Tibial nerve (tissue), 4 donors: Measurements from ENCODE around the gene ITIH4. TPM values are rescaled to one million over a fixed set of nuclear protein-coding genes. Genes with fewer than 3 reads are reported as not detected.

ENCODE experiments used
- DNase-seq, 2 donors: peaks; one replicate each; pipeline ENCODE4 v3.0.0-alpha.2; 2019; ENCODE audit warnings: low spot score in 2 of 2
- H3K27ac ChIP-seq, 4 donors: fragments of 200-600 bp; sonication (generic) in 3 of 4; one replicate each; pipeline ENCODE4 v1.5.1; 2017 to 2019; ENCODE audit warnings: mild to moderate bottlenecking in 1 of 4
- H3K27me3 ChIP-seq, 2 donors: fragments of 200-600 bp; sonication (generic) in 1 of 2; one replicate each; pipeline versions ENCODE4 v1.5.1 to v1.6.0; 2017 to 2019
- H3K36me3 ChIP-seq, 3 donors: fragments of 200-600 bp; sonication (generic); one replicate each; pipeline ENCODE4 v1.5.1; 2018 to 2019
- H3K4me1 ChIP-seq, 4 donors: fragments of 200-600 bp; sonication (generic) in 3 of 4; one replicate each; pipeline ENCODE4 v1.5.1; 2017 to 2019
- H3K4me3 ChIP-seq, 4 donors: fragments of 200-600 bp; sonication (generic) in 3 of 4; one replicate each; pipeline ENCODE4 v1.5.1; 2017 to 2019; ENCODE audit warnings: mild to moderate bottlenecking in 1 of 4, moderate library complexity in 1 of 4
- H3K9me3 ChIP-seq, 4 donors: fragments of 200-600 bp; sonication (generic) in 3 of 4; one replicate each; pipeline ENCODE4 v1.5.1; 2017 to 2019
- EP300 ChIP-seq, 2 donors: sonication (generic); formaldehyde crosslinking; IDR thresholded peaks; one replicate each; pipeline ENCODE4 v1.6.1; 2017; ENCODE audit warnings: antibody characterized with exemption in 2 of 2, mild to moderate bottlenecking in 1 of 2
- POLR2A ChIP-seq, 2 donors: fragments of 450-650 bp; IDR thresholded peaks; one replicate each; pipeline ENCODE4 v1.6.1; 2017; ENCODE audit warnings: antibody characterized with exemption in 2 of 2, mild to moderate bottlenecking in 2 of 2, moderate library complexity in 2 of 2
- WGBS, 2 donors: methylation state at CpG; one replicate each; pipeline ENCODE4 v1.1.5; 2018; 5-methylcytosine and 5-hydroxymethylcytosine counted together
- total RNA-seq, 4 donors: library from RNA; depleted of rRNA; stranded (reverse); fragments of >200 nt; gene quantifications; one replicate each; pipeline ENCODE4 v1.1.0, GENCODE V29; 2016
- TF ChIP-seq, protein P1 (sequence below), 5 experiments: fragments of 200-600 bp in 3 of 5; fragments of 450-650 bp in 2 of 5; sonication (generic) in 3 of 5; IDR thresholded peaks; one replicate each; pipeline ENCODE4 v1.5.1; 2016 to 2019; ENCODE audit warnings: antibody characterized with exemption in 5 of 5, mild to moderate bottlenecking in 3 of 5, moderate library complexity in 2 of 5

Gene ITIH4
- total RNA-seq, 4 donors from 2014 or later: 5.4 to 24.9 (median 10.1) TPM

DNA sequence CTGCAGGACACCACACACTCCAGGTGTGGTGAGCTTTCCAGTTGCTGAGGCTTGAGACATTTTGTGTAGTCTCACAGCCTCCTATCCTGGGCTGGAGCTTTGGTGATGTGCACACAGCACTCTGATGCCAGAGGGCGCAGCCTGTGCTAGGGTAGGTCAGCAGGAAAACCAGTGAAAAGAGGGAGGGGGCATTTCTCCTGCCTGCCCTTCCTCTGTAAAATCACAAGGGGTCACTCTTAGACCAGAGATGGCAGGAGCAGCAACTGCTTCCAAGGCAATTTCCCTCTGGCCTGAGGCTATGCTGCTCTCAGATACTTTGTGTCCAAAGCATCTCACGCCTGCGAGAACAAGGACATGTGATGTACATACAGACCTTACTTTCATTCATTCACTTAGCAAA lies 20.9 kb upstream of the ITIH4 start:
- TF ChIP-seq POLR2A (IDR thresholded peaks at IDR 0.05) (no peak), EP300 (IDR thresholded peaks at IDR 0.05) (no peak)
- TF ChIP-seq, protein P1, sequence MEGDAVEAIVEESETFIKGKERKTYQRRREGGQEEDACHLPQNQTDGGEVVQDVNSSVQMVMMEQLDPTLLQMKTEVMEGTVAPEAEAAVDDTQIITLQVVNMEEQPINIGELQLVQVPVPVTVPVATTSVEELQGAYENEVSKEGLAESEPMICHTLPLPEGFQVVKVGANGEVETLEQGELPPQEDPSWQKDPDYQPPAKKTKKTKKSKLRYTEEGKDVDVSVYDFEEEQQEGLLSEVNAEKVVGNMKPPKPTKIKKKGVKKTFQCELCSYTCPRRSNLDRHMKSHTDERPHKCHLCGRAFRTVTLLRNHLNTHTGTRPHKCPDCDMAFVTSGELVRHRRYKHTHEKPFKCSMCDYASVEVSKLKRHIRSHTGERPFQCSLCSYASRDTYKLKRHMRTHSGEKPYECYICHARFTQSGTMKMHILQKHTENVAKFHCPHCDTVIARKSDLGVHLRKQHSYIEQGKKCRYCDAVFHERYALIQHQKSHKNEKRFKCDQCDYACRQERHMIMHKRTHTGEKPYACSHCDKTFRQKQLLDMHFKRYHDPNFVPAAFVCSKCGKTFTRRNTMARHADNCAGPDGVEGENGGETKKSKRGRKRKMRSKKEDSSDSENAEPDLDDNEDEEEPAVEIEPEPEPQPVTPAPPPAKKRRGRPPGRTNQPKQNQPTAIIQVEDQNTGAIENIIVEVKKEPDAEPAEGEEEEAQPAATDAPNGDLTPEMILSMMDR (IDR thresholded peaks at IDR 0.05): peak; percentile 25 to 58 (median 31)
- no peak for DNase-seq
- H3K9me3 ChIP-seq: no peaks in the 10 kb centered on the region
- H3K4me1 ChIP-seq: peaks cover 0 to 5% (median 0%) of the 10 kb centered on the region in 4 donors
- H3K4me3 ChIP-seq: no peak overlapping the region
- H3K27me3 ChIP-seq: no peaks in the 10 kb centered on the region
- 60 to 70% methylated on average over 3 of the region's 3 CpGs for WGBS, 2 donors
- H3K27ac ChIP-seq: no peak overlapping the region
- H3K36me3 ChIP-seq: peaks cover 0 to 91% (median 11%) of the 10 kb centered on the region in 3 donors

DNA sequence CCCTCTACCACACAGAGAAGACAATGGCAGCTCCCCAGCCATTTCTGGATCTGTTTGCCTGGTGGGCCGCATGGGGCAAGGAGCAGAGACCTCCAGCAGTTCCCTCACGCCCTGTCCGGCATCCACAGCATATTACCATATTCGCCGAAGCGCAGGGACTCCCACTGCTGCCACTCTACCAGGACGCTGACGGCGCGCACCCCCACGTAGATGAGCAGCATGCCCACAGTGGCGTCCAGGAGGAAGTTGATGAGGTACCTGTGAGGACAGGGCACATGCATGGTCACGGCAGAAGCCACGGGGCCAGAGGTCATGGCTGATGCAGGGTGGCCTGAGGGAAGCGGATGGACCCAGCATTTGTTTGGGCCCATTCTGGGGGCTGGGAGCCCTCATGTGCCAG lies 19.2 kb upstream of the ITIH4 start:
- TF ChIP-seq POLR2A (IDR thresholded peaks at IDR 0.05) (no peak), EP300 (IDR thresholded peaks at IDR 0.05) (no peak)
- TF ChIP-seq, protein P1 (IDR thresholded peaks at IDR 0.05): no peak
- Histone ChIP-seq H3K4me3 (no peak overlapping the region), H3K9me3 (no peaks in the 10 kb centered on the region), H3K27ac (peak overlapping the region in 2 of 4 donors; percentile 60 to 63), H3K36me3 (peaks cover 0 to 76% (median 11%) of the 10 kb centered on the region in 3 donors), H3K27me3 (no peaks in the 10 kb centered on the region), H3K4me1 (peaks cover 0 to 22% (median 5%) of the 10 kb centered on the region in 4 donors)
- DNase-seq: no peak
- WGBS, 2 donors: 96 to 97% methylated on average over 15 of the region's 15 CpGs

DNA sequence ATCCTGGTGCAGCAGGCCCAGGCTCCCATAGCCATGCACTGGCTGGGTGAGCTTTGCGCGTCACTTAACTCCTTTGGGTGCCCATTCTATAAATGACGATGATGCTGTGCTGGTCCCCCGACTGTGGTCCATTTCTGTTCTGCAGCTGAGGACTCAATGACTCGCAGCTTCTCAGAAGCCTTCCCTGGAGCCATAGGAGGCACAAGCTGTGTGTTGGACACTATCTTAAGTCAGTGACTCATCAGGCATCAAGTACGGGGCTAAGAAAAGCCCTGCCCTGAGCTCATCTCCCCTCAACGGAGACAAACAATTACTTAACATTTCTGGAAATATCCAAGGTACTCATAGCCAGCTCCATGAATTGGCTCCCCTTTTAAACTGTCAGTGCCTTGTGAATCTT lies 18.1 kb upstream of the ITIH4 start:
- Histone ChIP-seq H3K27ac (peak overlapping the region in 2 of 4 donors; percentile 63 to 85), H3K9me3 (no peaks in the 10 kb centered on the region), H3K36me3 (peaks cover 0 to 72% (median 11%) of the 10 kb centered on the region in 3 donors), H3K4me3 (no peak overlapping the region), H3K27me3 (no peaks in the 10 kb centered on the region), H3K4me1 (peaks cover 0 to 32% (median 9%) of the 10 kb centered on the region in 4 donors)
- TF ChIP-seq POLR2A (IDR thresholded peaks at IDR 0.05) (no peak), EP300 (IDR thresholded peaks at IDR 0.05) (no peak)
- TF ChIP-seq, protein P1 (IDR thresholded peaks at IDR 0.05): no peak
- 82 to 93% methylated on average over 6 of the region's 7 CpGs for WGBS, 2 donors
- peak in 1 of 2 donors; percentile 27 for DNase-seq

DNA sequence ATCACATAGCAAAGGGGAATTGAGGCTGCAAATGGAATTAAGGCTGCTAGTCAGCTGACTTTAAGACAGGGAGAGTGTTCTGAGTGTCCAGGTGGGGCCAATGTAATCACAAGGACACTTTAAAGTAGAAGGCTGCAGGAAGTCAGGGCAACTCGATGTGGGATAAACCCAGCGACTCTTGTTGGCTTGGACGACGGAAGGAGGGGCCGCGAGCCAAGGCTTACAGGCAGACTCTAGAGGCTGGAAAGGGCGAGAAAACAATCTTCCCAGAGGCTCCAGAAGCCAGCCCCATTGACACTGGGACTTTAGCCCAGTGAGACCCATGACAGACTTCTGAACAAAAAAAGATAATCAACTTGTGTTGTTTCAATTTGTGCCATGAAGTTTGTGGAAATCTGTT lies 17.3 kb upstream of the ITIH4 start:
- Histone ChIP-seq H3K27me3 (no peaks in the 10 kb centered on the region), H3K27ac (peak overlapping the region in 1 of 4 donors; percentile 85), H3K9me3 (no peaks in the 10 kb centered on the region), H3K4me3 (no peak overlapping the region), H3K36me3 (peaks cover 0 to 71% (median 6%) of the 10 kb centered on the region in 3 donors), H3K4me1 (peaks cover 0 to 41% (median 9%) of the 10 kb centered on the region in 4 donors)
- DNase-seq: no peak
- 89 to 90% methylated on average over 7 of the region's 7 CpGs for whole genome bisulfite sequencing, 2 donors
- TF ChIP-seq, protein P1 (IDR thresholded peaks at IDR 0.05): no peak
- TF ChIP-seq POLR2A (IDR thresholded peaks at IDR 0.05) (no peak), EP300 (IDR thresholded peaks at IDR 0.05) (no peak)

DNA sequence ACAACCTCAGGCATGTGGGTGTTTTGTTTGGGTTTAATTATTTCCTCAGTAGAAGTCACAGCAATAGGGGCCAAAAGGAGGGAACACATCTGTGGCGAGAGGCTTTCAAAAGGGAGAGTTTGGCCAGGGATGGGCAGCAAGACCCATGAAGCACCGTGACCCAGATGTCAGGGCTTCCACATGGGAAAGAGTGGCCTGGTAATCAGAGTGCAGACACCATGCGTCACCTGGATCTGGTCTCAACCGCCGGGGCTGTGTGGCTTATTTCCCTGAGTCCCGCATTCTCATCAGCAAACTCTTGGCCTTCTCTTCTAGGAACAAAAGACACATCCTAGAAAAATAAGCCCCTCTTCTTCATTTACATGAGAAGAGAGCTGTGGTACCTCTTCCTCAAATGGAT lies 16.8 kb upstream of the ITIH4 start:
- peaks cover 0 to 71% (median 6%) of the 10 kb centered on the region in 3 donors for H3K36me3 ChIP-seq

More for the DNA sequence above, 16.8 kb upstream of the ITIH4 start:
- no peak for TF ChIP-seq POLR2A (IDR thresholded peaks at IDR 0.05)
- TF ChIP-seq, protein P1 (IDR thresholded peaks at IDR 0.05): no peak
- TF ChIP-seq EP300 (IDR thresholded peaks at IDR 0.05): no peak
- no peaks in the 10 kb centered on the region for H3K9me3 ChIP-seq
- WGBS, 2 donors: 91 to 97% methylated on average over 6 of the region's 6 CpGs
- H3K4me1 ChIP-seq: peaks cover 0 to 41% (median 9%) of the 10 kb centered on the region in 4 donors
- peak overlapping the region in 1 of 4 donors; percentile 85 for H3K27ac ChIP-seq
- H3K4me3 ChIP-seq: no peak overlapping the region
- no peaks in the 10 kb centered on the region for H3K27me3 ChIP-seq
- no peak for DNase-seq
